Fibroblast of lung (primary cell): ENCODE data around the gene TMEM258.

Source experiments
- CTCF ChIP-seq, 2 donors: IDR thresholded peaks in 1 of 2; conservative IDR thresholded peaks in 1 of 2; 1 replicate in 1 of 2; 2 replicates in 1 of 2; pipeline ENCODE4 v1.5.1; 2011 to 2012; ENCODE audit warnings: low read length in 2 of 2, control low read depth in 1 of 2, inconsistent platforms in 1 of 2, low read depth in 1 of 2, mild to moderate bottlenecking in 1 of 2
- EZH2 ChIP-seq: IDR thresholded peaks from 2 replicates; pipeline ENCODE4 v1.5.1; 2012; ENCODE audit warnings: low read length, control low read depth, mild to moderate bottlenecking; ENCODE audit errors: missing control alignments

GRCh38 chr11:61829806-61830205 is 37.4 kb upstream of the TMEM258 start:
- TF ChIP-seq CTCF (conservative IDR thresholded peaks at IDR 0.05 in 1 of 2, IDR thresholded peaks at IDR 0.05 in 1 of 2; ENCODE audit: low read depth in 1 of 2, low read length in 2 of 2), result no peak
- TF ChIP-seq EZH2, result no peak
